Endodermal cell (in vitro differentiated cells): ENCODE data around the gene TPBGL. TPM values are rescaled to one million over a fixed set of nuclear protein-coding genes. Genes with fewer than 3 reads are reported as not detected.

Experiments
- DNase-seq: peaks from one replicate; pipeline ENCODE4 v3.0.0-alpha.2; 2017
- H3K27ac ChIP-seq: 2 replicates; pipeline ENCODE4 v1.5.1; 2013; ENCODE audit warnings: mild to moderate bottlenecking, low read depth, low read length, moderate library complexity
- H3K27me3 ChIP-seq: 2 replicates; pipeline ENCODE4 v1.6.1; 2013; ENCODE audit warnings: mild to moderate bottlenecking, low read length, moderate library complexity; ENCODE audit not compliant: insufficient read depth, control insufficient read depth, poor library complexity, severe bottlenecking
- H3K36me3 ChIP-seq: 2 replicates; pipeline ENCODE4 v1.7.0; 2013; ENCODE audit warnings: mild to moderate bottlenecking, low read length, moderate library complexity; ENCODE audit not compliant: control insufficient read depth, insufficient read depth
- H3K4me1 ChIP-seq: one replicate; pipeline ENCODE4 v1.7.0; 2013; ENCODE audit warnings: low read length; ENCODE audit not compliant: control insufficient read depth, insufficient read depth
- H3K4me3 ChIP-seq: 2 replicates; pipeline ENCODE4 v1.5.1; 2013; ENCODE audit warnings: mild to moderate bottlenecking, low read length, moderate library complexity
- H3K9ac ChIP-seq: 2 replicates; pipeline ENCODE4 v1.6.1; 2013; ENCODE audit warnings: mild to moderate bottlenecking, low read length, moderate library complexity; ENCODE audit not compliant: poor library complexity, severe bottlenecking; ENCODE audit errors: extremely low read depth
- H3K9me3 ChIP-seq: 2 replicates; pipeline ENCODE4 v1.6.1; 2013; ENCODE audit warnings: mild to moderate bottlenecking, low read length, moderate library complexity; ENCODE audit not compliant: control insufficient read depth
- H3K27ac Mint-ChIP-seq: 2 replicates; pipeline ENCODE4 v1.8.0; 2020; ENCODE audit warnings: mixed read lengths
- H3K27me3 Mint-ChIP-seq: 2 replicates; pipeline ENCODE4 v1.8.0; 2021; ENCODE audit warnings: mild to moderate bottlenecking, mixed read lengths; ENCODE audit not compliant: insufficient read depth
- H3K36me3 Mint-ChIP-seq: 2 replicates; pipeline ENCODE4 v1.8.0; 2020; ENCODE audit warnings: low read depth, mixed read lengths
- H3K4me1 Mint-ChIP-seq: 2 replicates; pipeline ENCODE4 v1.8.0; 2020; ENCODE audit warnings: mixed read lengths
- H3K4me3 Mint-ChIP-seq: 2 replicates; pipeline ENCODE4 v1.8.0; 2020; ENCODE audit warnings: mild to moderate bottlenecking, moderate library complexity, mixed read lengths
- H3K9me3 Mint-ChIP-seq: 2 replicates; pipeline ENCODE4 v1.8.0; 2020; ENCODE audit warnings: mild to moderate bottlenecking, mixed read lengths
- CTCF ChIP-seq: fragments of 200-600 bp; sonication (generic); conservative IDR thresholded peaks from 2 replicates; pipeline ENCODE4 v1.5.0; 2021; ENCODE audit warnings: antibody characterized with exemption, mild to moderate bottlenecking
- WGBS, 2 experiments: methylation state at CpG; one replicate each; pipeline versions ENCODE4 v1.1.5 to v1.1.7; 2013; ENCODE audit warnings: missing lambda C conversion rate in 2 of 2, mixed read lengths in 1 of 2; ENCODE audit not compliant: insufficient coverage in 1 of 2, insufficient read length in 1 of 2; 5-methylcytosine and 5-hydroxymethylcytosine counted together
- total RNA-seq, 2 donors: library from RNA; stranded (reverse); fragmentation: NEBNext Ultra II Directional in 1 of 2; extraction: Animal tissue kit (Norgen Biotek cat#: 25700) in 1 of 2; gene quantifications; 2 replicates in 1 of 2; 3 replicates in 1 of 2; pipeline ENCODE4 v1.2.1, GENCODE V29; 2021

Gene TPBGL
- total RNA-seq, 2 donors from 2014 or later, result 0.13 TPM; not detected in 1

- Histone ChIP-seq H3K27me3 (no peaks in the 10 kb centered on the region), H3K4me1 (peaks cover 4% of the 10 kb centered on the region), H3K4me3 (no peak overlapping the region), H3K27ac (no peak overlapping the region), H3K9me3 (no peaks in the 10 kb centered on the region), H3K36me3 (peaks cover 61% of the 10 kb centered on the region), H3K9ac (no peak overlapping the region)
- Mint-ChIP-seq H3K27me3 (no peaks in the 10 kb centered on the region), H3K9me3 (no peaks in the 10 kb centered on the region), H3K27ac (peak overlapping the region; percentile 75), H3K36me3 (peaks cover 53% of the 10 kb centered on the region), H3K4me1 (peaks cover 24% of the 10 kb centered on the region), H3K4me3 (no peak overlapping the region)
- WGBS, 2 experiments, result 94 to 97% methylated on average over 5 to 6 of the region's 6 CpGs
- no peak for DNase-seq
- no peak for TF ChIP-seq CTCF
Measured at GRCh38 chr11:75291741-75292140, 51.2 kb downstream of the TPBGL start.

- Mint-ChIP-seq H3K9me3 (no peaks in the 10 kb centered on the region), H3K4me3 (no peak overlapping the region), H3K27me3 (no peaks in the 10 kb centered on the region), H3K27ac (peak overlapping the region; percentile 50), H3K36me3 (peaks cover 51% of the 10 kb centered on the region), H3K4me1 (peaks cover 24% of the 10 kb centered on the region)
- H3K27me3 ChIP-seq, result no peaks in the 10 kb centered on the region
- DNase-seq, result no peak
- H3K4me1 ChIP-seq, result peaks cover 4% of the 10 kb centered on the region
- H3K36me3 ChIP-seq, result peaks cover 56% of the 10 kb centered on the region
- H3K9me3 ChIP-seq, result no peaks in the 10 kb centered on the region
- no peak overlapping the region for H3K9ac ChIP-seq
- no peak overlapping the region for H3K4me3 ChIP-seq
- TF ChIP-seq CTCF, result no peak
- 90 to 92% methylated on average over 2 to 3 of the region's 3 CpGs for WGBS, 2 experiments
- H3K27ac ChIP-seq, result no peak overlapping the region
Measured at GRCh38 chr11:75292943-75293342, 52.4 kb downstream of the TPBGL start.

Other genes with a start within 250 kb of the TPBGL start
- not detected for gene OR2AT4, start 143.9 kb upstream of the TPBGL start, total RNA-seq
- 1 to 10 TPM; 1.1 to 1.9 TPM for gene SLCO2B1, start 89.7 kb upstream of the TPBGL start, total RNA-seq
- 100 to 1,000 TPM in 1 of 2 donors, 10 to 100 TPM in 1; 41.7 to 128 TPM for gene ARRB1, start 110.9 kb downstream of the TPBGL start, total RNA-seq
- gene RPS3, start 158.7 kb downstream of the TPBGL start, total RNA-seq, result 1,000 to 10,000 TPM; 2,923 to 3,877 TPM
- under 1 TPM in 1 of 2 donors, not detected in 1; 0.48 TPM for gene KLHL35, start 192.4 kb downstream of the TPBGL start, total RNA-seq